GM18498 (cell line): ENCODE results near the gene SCGB1D1.

Experiments
- ATAC-seq: cut with Tn5 transposase; IDR thresholded peaks from one replicate; pipeline ENCODE4 v1.9.1; 2021; ENCODE audit warnings: mild to moderate bottlenecking, moderate library complexity; ENCODE audit not compliant: unreplicated experiment

Gene SCGB1D1

DNA sequence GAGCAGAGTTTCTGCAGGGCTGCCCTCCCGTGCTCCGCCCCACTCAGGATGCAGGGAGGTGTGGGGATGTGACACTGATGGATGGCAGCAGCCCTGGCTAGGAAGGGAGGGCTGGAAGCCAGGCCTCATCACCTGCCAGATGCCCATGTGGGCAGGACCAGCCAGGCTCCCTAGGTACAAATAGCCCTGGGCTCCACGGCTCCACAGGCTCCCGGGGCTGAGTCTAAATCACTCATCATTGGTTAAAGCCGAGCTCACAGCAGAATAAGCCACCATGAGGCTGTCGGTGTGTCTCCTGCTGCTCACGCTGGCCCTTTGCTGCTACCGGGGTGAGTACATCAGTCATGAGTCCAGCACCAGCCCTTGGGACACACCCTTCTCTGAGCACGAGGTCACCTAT, at the start of gene SCGB1D1:
Gene SCGB1D1, plus strand, starts transcription at position 206 of the 400 bp plus-strand sequence. Its CDS starts 69 bp downstream, at position 275.
- ATAC-seq, result no peak

- ATAC-seq, result no peak
Measured at GRCh38 chr11:62140304-62141110, 49.5 kb upstream of the SCGB1D1 start.

DNA sequence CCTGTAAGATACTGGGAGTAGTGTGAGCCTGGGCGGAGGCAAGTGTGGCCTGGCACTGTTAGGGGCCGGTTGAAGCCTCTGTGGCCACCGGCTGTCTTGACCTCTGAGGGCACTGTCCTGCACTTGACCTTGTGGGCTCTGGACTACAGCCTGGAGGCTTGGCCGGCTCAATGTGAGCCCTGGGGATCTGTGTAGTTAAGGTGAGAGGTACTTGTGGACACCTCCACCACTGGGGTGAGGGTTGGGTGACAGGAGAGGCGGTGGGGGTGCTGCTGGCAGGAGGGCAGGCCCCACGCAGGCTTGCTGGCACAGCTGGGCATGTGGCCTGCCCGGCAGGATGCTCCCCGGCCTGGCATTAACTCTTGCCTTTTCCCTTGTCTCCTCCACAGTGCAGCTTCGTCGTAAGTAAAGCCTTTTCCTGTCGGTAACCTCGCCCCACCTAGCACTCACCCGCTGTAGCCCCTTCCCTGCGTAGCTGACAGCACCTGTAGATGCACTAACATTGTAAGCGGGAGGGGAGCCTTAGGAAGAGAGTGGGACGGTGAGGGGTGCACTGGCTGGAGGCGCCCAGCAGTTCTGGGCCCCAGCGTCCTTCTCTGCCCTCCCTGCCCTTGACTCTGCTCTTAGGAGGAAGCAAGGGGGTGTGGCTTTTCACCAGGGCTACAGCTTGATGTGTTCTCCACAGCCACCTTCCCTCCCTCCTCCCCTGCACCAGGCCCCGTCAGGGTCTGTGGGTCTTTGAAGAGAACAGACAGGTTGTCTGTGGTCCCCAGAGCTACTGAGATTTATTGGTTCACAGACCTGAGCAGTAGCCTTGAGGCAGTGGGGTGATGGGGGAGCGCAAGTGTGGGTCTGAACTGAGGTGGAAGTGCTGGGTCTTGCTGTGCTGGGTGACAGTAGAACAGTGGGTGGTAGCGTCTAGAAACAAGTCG, 48.6 kb upstream of the SCGB1D1 start:
- no peak for ATAC-seq

DNA sequence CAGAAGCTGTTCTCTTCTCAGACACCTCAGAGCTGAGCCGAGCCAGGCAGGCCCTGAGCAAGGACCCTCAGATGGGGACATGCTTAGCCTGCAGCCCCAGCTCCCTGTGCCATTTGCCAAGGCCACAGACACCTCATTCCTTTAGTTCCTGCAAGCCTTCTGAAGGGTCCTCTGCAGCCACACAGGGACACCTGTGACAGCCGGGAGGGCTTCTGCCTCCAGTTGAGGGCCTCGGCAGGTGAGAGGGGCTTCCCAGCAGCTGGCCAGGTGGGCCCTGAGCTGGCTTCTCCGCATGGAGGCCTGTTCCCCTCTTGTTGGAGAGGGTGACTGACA, 48.0 kb upstream of the SCGB1D1 start:
- ATAC-seq, result no peak

GRCh38 chr11:62142921-62143320, 47.1 kb upstream of the SCGB1D1 start:
- ATAC-seq, result no peak

- ATAC-seq, result no peak
Measured at GRCh38 chr11:62143727-62144126, 46.3 kb upstream of the SCGB1D1 start.

GRCh38 chr11:62144641-62145255, 45.3 kb upstream of the SCGB1D1 start:
- no peak for ATAC-seq

DNA sequence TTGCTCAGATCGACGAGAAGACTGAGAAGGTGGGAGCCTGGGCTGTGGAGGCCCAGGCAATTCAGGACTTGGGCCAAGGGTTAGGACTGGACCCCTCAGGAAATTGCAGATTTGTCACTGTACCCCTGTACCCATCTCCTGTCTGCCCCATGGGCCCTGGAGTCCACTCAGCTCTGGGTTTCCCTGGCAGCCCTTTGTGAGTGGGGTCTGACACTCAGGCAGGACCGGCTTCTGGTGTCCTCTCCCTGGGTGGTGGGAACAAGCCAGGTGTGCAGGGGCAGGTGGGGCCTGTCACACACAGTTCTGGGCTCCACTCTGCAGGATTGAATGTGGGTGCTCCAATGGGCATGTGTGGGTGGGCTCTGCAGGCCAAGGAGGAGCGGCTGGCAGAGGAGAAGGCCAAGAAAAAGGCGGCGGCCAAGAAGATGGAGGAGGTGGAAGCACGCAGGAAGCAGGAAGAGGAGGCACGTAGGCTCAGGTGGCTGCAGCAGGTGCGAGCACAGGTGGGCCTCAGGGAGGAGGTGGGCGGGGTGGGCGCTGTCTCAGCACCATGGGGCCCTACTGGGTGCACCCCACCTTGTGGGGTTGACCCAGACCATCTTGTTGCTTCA, 44.6 kb upstream of the SCGB1D1 start:
- ATAC-seq, result no peak

GRCh38 chr11:62146476-62147200, 43.4 kb upstream of the SCGB1D1 start:
- ATAC-seq, result no peak

DNA sequence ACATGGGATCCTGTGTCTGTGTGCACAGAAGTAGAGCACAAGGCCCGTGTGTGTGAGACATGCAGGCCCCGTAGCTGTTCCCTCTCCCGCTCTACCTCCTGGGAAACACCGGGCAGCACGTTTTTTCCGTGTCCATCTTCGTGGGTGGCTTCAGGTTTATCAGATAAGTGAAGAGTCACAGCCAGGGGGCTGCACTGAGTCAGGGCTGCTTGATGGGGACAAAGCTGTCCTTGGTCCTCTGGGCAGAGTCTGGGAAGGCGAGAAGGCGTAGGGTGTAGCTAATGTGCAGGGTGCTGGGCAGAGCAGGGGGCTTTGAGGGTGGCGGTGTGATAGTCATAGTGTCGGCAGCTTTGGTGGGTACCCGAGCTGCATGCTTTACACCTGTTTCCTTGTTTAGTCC, 42.5 kb upstream of the SCGB1D1 start:
- no peak for ATAC-seq

DNA sequence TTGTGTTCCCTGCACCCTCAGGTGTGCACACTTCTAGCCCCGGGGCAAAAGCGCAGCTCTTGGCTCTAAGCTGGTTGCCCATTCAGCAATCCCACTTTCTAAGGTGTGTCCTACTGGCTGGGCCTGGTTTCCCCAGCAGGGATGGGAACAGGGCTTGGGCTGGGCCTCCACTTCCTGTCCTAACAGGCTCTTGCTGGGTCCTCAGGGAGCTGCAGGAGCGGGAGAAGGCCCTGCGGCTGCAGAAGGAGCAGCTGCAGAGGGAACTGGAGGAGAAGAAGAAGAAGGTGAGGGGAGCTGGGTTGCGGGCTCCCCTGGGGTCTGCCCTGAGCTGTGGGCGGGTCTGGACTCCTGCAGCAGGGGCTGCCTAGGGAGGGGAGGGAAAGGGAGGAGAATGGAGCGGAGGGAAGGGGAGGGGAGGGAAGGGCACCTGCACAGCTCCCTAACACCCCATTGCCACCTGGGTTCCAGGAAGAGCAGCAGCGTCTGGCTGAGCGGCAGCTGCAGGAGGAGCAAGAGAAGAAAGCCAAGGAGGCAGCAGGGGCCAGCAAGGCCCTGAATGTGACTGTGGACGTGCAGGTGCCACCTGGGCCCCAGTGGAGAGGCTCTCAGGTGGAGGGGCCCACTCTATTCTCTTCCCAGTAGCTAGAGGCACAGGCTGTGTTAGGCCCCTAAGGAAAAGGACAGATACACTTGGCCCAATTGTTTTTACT, 41.6 kb upstream of the SCGB1D1 start:
- ATAC-seq, result no peak

DNA sequence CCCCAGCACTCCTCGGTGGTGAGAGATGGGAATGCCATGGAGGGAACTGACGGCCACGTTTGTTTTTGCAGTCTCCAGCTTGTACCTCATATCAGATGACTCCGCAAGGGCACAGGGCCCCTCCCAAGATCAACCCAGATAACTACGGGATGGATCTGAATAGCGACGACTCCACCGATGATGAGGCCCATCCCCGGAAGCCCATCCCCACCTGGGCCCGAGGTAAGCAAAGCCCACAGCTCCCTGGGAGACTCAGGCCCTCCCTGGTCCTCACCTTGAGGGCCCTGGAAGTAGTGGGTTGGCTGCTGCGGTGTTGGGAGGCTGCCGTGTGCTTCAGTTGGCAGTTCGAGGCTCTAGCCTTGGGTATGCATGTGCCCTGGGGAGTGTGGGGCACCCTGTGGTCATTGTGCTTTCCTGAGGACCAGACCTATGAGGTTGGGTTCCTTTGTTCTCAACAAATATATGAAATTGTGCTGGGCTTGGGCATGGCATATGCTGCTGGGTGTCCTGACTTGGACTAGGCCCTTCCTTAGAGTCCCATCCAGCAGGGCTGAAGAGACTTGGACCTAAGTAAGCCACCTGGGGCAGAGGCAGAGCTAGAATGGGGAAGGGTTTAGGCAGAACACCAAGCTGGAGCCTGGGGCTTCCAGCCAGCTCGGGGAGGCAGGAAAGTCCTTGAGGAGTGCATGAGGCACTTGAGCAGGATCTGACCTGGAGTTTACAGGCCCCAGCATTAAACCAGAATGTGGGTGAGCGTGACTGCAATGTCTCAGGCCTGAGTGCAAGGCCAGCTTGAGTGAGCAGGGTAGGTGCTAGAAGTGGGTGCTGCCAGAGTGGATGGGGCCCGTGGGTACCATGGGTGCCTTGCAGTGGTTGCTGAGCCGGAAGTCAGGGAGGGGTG, 39.8 kb upstream of the SCGB1D1 start:
- ATAC-seq, result no peak

DNA sequence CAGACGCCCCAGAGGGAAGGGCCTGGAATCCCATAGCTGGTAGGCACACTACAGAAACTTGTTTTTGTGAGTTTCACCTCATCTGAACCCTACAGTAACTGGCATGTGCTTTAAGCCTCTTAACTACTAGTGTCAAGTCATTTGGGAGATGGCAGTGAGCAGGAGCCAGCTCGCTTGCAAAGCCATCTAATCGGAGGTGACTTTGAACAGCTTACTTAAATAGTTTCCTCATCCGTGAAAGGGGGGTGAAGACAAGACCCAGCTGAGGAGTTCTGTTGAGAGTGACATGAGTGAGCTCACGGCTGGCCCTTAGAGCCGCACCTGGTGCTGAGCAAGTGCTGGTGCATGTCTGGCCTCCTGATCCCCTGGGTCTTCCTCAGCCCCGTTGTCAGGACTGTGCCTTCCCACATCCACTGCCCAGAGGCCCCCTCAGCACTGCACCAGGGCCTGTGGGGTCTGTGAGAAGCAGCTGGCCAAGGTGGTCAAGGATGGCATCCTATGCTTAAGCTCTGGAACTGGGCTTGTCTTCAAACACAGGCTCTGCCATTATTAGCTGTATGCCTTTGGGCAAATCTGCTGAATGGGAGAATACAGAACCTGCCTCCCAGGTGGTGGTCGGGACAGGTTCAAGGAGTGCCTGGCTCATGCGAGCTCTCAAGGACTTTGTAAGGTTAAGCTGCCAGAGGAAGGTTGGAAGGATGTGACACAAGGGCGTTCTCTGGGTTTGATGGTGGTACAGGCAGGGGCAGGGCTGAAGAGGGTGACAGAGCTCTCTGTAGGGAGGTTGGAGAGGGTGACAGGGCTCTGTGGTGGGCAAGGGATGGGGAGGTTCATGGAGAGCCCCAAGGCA, 38.9 kb upstream of the SCGB1D1 start:
- ATAC-seq, result no peak

GRCh38 chr11:62151737-62152102, 38.3 kb upstream of the SCGB1D1 start:
- ATAC-seq, result no peak

- ATAC-seq, result no peak
Measured at GRCh38 chr11:62152245-62153086, 37.5 kb upstream of the SCGB1D1 start.

DNA sequence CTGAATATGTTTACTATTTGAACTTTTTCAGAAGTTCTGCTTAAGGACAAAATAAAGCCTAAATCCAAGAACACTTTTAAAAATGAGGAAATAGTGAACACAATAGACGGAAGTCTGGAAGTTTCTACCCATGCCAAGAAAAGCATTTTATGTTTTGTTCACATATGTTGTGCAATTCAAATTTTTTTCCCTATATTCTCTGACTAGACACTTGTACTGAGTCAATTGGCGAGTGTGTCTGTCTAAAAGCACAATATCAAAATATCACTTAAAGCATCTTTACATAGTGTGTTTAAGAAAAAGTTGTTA, 37.0 kb upstream of the SCGB1D1 start:
- ATAC-seq, result no peak

DNA sequence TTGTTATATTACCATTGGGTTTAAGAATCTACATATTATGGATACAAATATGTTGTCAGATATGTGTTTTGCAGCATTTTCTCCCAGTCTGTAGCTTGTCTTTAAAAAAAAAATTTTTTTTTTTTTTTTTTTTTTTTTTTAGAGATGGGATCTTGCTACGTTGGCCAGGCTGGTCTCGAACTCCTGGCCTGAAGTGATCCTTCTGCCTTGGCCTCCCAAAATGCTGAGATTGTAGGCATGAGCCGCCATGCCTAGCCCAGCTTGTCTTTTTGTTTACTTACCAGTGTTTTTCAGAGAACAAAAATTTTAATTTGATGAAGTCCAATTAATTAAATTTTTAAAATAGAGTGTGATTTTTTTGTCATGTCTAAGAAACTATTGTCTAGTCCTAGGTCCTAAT, 36.4 kb upstream of the SCGB1D1 start:
- ATAC-seq, result no peak
